Upper lobe of right lung (tissue), 1 donor: ENCODE data around the gene GRM7. TPM values are rescaled to one million over a fixed set of nuclear protein-coding genes. Genes with fewer than 3 reads are reported as not detected.

Experiments
- ATAC-seq: fragments of 200-7000 bp; cut with Tn5 transposase; one replicate; pipeline ENCODE4 v1.9.1; 2020; ENCODE audit warnings: mild to moderate bottlenecking, moderate library complexity
- DNase-seq: peaks from one replicate; pipeline ENCODE4 v3.0.0-alpha.2; 2020
- H3K27ac ChIP-seq: fragments of 200-600 bp; one replicate; pipeline ENCODE4 v1.8.0; 2022
- H3K27me3 ChIP-seq: fragments of 200-600 bp; one replicate; pipeline ENCODE4 v1.8.0; 2022; ENCODE audit warnings: mild to moderate bottlenecking
- H3K36me3 ChIP-seq: fragments of 200-600 bp; one replicate; pipeline ENCODE4 v1.8.0; 2022
- H3K4me1 ChIP-seq: fragments of 200-600 bp; one replicate; pipeline ENCODE4 v1.8.0; 2022
- H3K4me3 ChIP-seq: fragments of 200-600 bp; one replicate; pipeline ENCODE4 v1.8.0; 2022; ENCODE audit warnings: mild to moderate bottlenecking
- H3K9me3 ChIP-seq: fragments of 200-600 bp; one replicate; pipeline ENCODE4 v1.8.0; 2022
- CTCF ChIP-seq: fragments of 200-600 bp; IDR thresholded peaks from one replicate; pipeline ENCODE4 v1.8.0; 2022; ENCODE audit warnings: antibody characterized with exemption
- intact Hi-C: fragments of 100-400 bp; cut with DNase I; formaldehyde crosslinking; loops from one replicate; pipeline ENCODE4 v1.11.0; 2022
- total RNA-seq: library from RNA; stranded (reverse); fragmentation: NEBNext Ultra II Directional; extraction: Animal tissue kit (Norgen Biotek cat#: 25700); gene quantifications from one replicate; pipeline ENCODE4 v1.2.1, GENCODE V29; 2021
- donor health status: DM: no; HTN: yes; CAD: no; lungs with severe emphysema.

GRM7 gene
- total RNA-seq, 1 donor from 2014 or later = not detected

DNA sequence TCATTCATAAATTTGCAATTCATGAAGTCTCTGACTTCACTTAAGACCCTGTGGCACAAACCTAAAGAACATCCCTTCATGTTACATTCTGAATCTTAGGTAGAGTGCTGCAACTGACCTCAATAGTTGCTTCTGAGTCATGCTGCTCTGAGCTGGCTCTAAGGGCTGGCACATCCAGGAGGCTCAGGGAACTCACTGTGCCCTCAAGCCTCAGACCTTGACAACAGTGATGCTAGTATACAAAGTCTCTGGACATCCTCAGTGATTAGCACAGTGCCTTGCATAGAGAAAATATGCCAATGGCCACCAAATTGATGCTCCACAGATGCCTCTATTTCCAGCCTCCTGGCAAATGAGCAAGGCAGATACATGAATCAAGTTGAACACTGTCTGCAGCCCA is 899.8 kb downstream of the GRM7 start:
- Histone ChIP-seq H3K4me3 (no peak overlapping the region), H3K36me3 (no peaks in the 10 kb centered on the region), H3K4me1 (no peaks in the 10 kb centered on the region), H3K27me3 (no peaks in the 10 kb centered on the region), H3K27ac (no peak overlapping the region), H3K9me3 (no peaks in the 10 kb centered on the region)
- intact Hi-C loops = no loop called here
- DNase-seq (no peak), ATAC-seq (peak; percentile 35)
- no peak for TF ChIP-seq CTCF

GRCh38 chr3:7764115-7764514 is 903.2 kb downstream of the GRM7 start:
- Histone ChIP-seq H3K4me1 (no peaks in the 10 kb centered on the region), H3K9me3 (no peaks in the 10 kb centered on the region), H3K36me3 (no peaks in the 10 kb centered on the region), H3K4me3 (no peak overlapping the region), H3K27ac (no peak overlapping the region), H3K27me3 (no peaks in the 10 kb centered on the region)
- intact Hi-C loops = no loop called here
- DNase-seq (no peak), ATAC-seq (no peak)
- TF ChIP-seq CTCF = no peak

GRCh38 chr3:7766530-7766929 is 905.6 kb downstream of the GRM7 start:
- TF ChIP-seq CTCF = no peak
- Histone ChIP-seq H3K4me3 (no peak overlapping the region), H3K36me3 (no peaks in the 10 kb centered on the region), H3K27ac (no peak overlapping the region), H3K9me3 (no peaks in the 10 kb centered on the region), H3K4me1 (no peaks in the 10 kb centered on the region), H3K27me3 (no peaks in the 10 kb centered on the region)
- ATAC-seq = peak; percentile 74
- no peak for DNase-seq
- intact Hi-C loops = no loop called here

- Histone ChIP-seq H3K27me3 (no peaks in the 10 kb centered on the region), H3K4me1 (no peaks in the 10 kb centered on the region), H3K4me3 (no peak overlapping the region), H3K9me3 (no peaks in the 10 kb centered on the region), H3K36me3 (no peaks in the 10 kb centered on the region), H3K27ac (no peak overlapping the region)
- DNase-seq (no peak), ATAC-seq (no peak)
- TF ChIP-seq CTCF = no peak
- intact Hi-C loops = no loop called here
Observed at GRCh38 chr3:7779331-7779730, 918.4 kb downstream of the GRM7 start.

- intact Hi-C loops = no loop called here
- no peak for TF ChIP-seq CTCF
- Histone ChIP-seq H3K27ac (no peak overlapping the region), H3K4me3 (no peak overlapping the region), H3K4me1 (no peaks in the 10 kb centered on the region), H3K36me3 (no peaks in the 10 kb centered on the region), H3K9me3 (no peaks in the 10 kb centered on the region), H3K27me3 (no peaks in the 10 kb centered on the region)
- DNase-seq (no peak), ATAC-seq (no peak)
Observed at GRCh38 chr3:7781395-7781794, 920.5 kb downstream of the GRM7 start.
